Keratinocyte (primary cell): ENCODE results near the gene ELMO2. TPM values are rescaled to one million over a fixed set of nuclear protein-coding genes. Genes with fewer than 3 reads are reported as not detected.
"Not testable (repeated sequence)": the region's sequence is repeated elsewhere in the genome, so short reads cannot be mapped to it uniquely, and the experiment has no call there.

ENCODE experiments used
- DNase-seq: peaks from one replicate; pipeline ENCODE4 v3.0.0-alpha.2; 2011; ENCODE audit warnings: low read depth, missing footprints, low spot score
- FAIRE-seq: peaks from 2 replicates; lab custom pipeline; 2011; peaks lifted over from hg19 to GRCh38; lab: Jason Lieb, UNC
- H2AFZ ChIP-seq: 2 replicates; pipeline ENCODE4 v1.6.0; 2012; ENCODE audit warnings: low read length, control low read depth, inconsistent platforms; ENCODE audit not compliant: control insufficient read depth
- H3K27ac ChIP-seq: 2 replicates; pipeline ENCODE4 v1.5.1; 2011; ENCODE audit warnings: low read length; ENCODE audit not compliant: control insufficient read depth, insufficient read depth
- H3K27me3 ChIP-seq: 3 replicates; pipeline ENCODE4 v1.6.0; 2011; ENCODE audit warnings: low read length; ENCODE audit not compliant: control insufficient read depth, insufficient read depth; ENCODE audit errors: extremely low read depth
- H3K36me3 ChIP-seq, 2 experiments: 2 replicates in 1 of 2; 3 replicates in 1 of 2; pipeline ENCODE4 v1.5.1; 2011; ENCODE audit warnings: low read length in 2 of 2, mild to moderate bottlenecking in 1 of 2; ENCODE audit not compliant: control insufficient read depth in 2 of 2, insufficient read depth in 2 of 2; ENCODE audit errors: extremely low read depth in 1 of 2
- H3K4me1 ChIP-seq: 3 replicates; pipeline ENCODE4 v1.5.1; 2011; ENCODE audit warnings: low read length; ENCODE audit not compliant: control insufficient read depth, insufficient read depth; ENCODE audit errors: extremely low read depth
- H3K4me2 ChIP-seq: 3 replicates; pipeline ENCODE4 v1.6.0; 2011; ENCODE audit warnings: low read depth, low read length; ENCODE audit not compliant: control insufficient read depth, insufficient read depth; ENCODE audit errors: extremely low read depth
- H3K4me3 ChIP-seq, 3 experiments: fragments of 200-600 bp in 1 of 3; sonication (generic) in 1 of 3; 2 replicates in 2 of 3; 3 replicates in 1 of 3; pipeline ENCODE4 v1.5.1; 2011 to 2016; ENCODE audit warnings: low read length in 3 of 3, mild to moderate bottlenecking in 3 of 3, control low read depth in 2 of 3, inconsistent platforms in 1 of 3, low read depth in 1 of 3, mixed read lengths in 1 of 3, mixed run types in 1 of 3, moderate library complexity in 1 of 3; ENCODE audit not compliant: control insufficient read depth in 2 of 3, insufficient read depth in 2 of 3; ENCODE audit errors: extremely low read depth in 1 of 3
- H3K79me2 ChIP-seq: 2 replicates; pipeline ENCODE4 v1.6.0; 2012; ENCODE audit warnings: low read length; ENCODE audit not compliant: control insufficient read depth, insufficient read depth
- H3K9ac ChIP-seq: 3 replicates; pipeline ENCODE4 v1.6.0; 2011; ENCODE audit warnings: low read length; ENCODE audit not compliant: control insufficient read depth, insufficient read depth; ENCODE audit errors: extremely low read depth
- H3K9me1 ChIP-seq: 3 replicates; pipeline ENCODE4 v1.6.0; 2011; ENCODE audit warnings: low read length; ENCODE audit not compliant: control insufficient read depth, insufficient read depth; ENCODE audit errors: extremely low read depth
- H3K9me3 ChIP-seq: 2 replicates; pipeline ENCODE4 v1.5.1; 2012; ENCODE audit warnings: low read depth, low read length; ENCODE audit not compliant: control insufficient read depth
- H4K20me1 ChIP-seq: 3 replicates; pipeline ENCODE4 v1.6.0; 2011; ENCODE audit warnings: low read length; ENCODE audit not compliant: control insufficient read depth, insufficient read depth; ENCODE audit errors: extremely low read depth
- EZH2 ChIP-seq: IDR thresholded peaks from one replicate; pipeline ENCODE4 v1.6.1; 2012; ENCODE audit warnings: inconsistent platforms, mild to moderate bottlenecking, low read length, moderate library complexity
- dilution Hi-C: fragments of 300-500 bp; cut with MboI; formaldehyde crosslinking; loops from one replicate; pipeline ENCODE4 v1.7.0; 2020; ENCODE audit warnings: low sequenced_read_pairs; ENCODE audit not compliant: extremely low pct_ligation_motif_present
- polyA plus RNA-seq, 5 experiments: library from polyadenylated mRNA; depleted of rRNA in 3 of 5; stranded (reverse) in 3 of 5; stranded (forward) in 1 of 5; unstranded in 1 of 5; fragments of >200 nt; gene quantifications; 1 replicate in 1 of 5; 2 replicates in 3 of 5; 3 replicates in 1 of 5; pipeline versions ENCODE4 v1.2.1 to v1.2.3, GENCODE V29; 2011 to 2012; ENCODE audit warnings: missing spikeins in 2 of 5, low read depth in 1 of 5, low replicate concordance in 1 of 5
- TF ChIP-seq, protein P1 (sequence below), 3 experiments: IDR thresholded peaks in 1 of 3; conservative IDR thresholded peaks in 1 of 3; optimal IDR thresholded peaks in 1 of 3; 2 replicates in 2 of 3; 3 replicates in 1 of 3; pipeline versions ENCODE3 to v1.5.1; 2011; ENCODE audit warnings: low read length in 3 of 3, mild to moderate bottlenecking in 3 of 3, moderate library complexity in 2 of 3, control low read depth in 1 of 3, inconsistent platforms in 1 of 3; ENCODE audit not compliant: insufficient read depth in 2 of 3; ENCODE audit errors: extremely low read depth in 1 of 3

The ELMO2 gene
- polyA plus RNA-seq, 1 donor (not counting 4 experiments of a cell fraction or from before 2014, with no cell fraction given): 28.5 TPM

- TF ChIP-seq, protein P1, sequence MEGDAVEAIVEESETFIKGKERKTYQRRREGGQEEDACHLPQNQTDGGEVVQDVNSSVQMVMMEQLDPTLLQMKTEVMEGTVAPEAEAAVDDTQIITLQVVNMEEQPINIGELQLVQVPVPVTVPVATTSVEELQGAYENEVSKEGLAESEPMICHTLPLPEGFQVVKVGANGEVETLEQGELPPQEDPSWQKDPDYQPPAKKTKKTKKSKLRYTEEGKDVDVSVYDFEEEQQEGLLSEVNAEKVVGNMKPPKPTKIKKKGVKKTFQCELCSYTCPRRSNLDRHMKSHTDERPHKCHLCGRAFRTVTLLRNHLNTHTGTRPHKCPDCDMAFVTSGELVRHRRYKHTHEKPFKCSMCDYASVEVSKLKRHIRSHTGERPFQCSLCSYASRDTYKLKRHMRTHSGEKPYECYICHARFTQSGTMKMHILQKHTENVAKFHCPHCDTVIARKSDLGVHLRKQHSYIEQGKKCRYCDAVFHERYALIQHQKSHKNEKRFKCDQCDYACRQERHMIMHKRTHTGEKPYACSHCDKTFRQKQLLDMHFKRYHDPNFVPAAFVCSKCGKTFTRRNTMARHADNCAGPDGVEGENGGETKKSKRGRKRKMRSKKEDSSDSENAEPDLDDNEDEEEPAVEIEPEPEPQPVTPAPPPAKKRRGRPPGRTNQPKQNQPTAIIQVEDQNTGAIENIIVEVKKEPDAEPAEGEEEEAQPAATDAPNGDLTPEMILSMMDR (optimal IDR thresholded peaks at IDR 0.05 in 1 of 3, IDR thresholded peaks at IDR 0.05 in 1 of 3, conservative IDR thresholded peaks at IDR 0.05 in 1 of 3; ENCODE audit: extremely low read depth in 1 of 3, insufficient read depth in 2 of 3, low read length in 3 of 3): no peak
- no peak for TF ChIP-seq EZH2
- FAIRE-seq (no peak), DNase-seq (no peak)
- dilution Hi-C loops: no loop called here
- Histone ChIP-seq H2AFZ (no peak overlapping the region), H3K79me2 (no peaks in the 10 kb centered on the region), H3K4me2 (no peak overlapping the region), H3K36me3 (peaks cover 12 to 29% of the 10 kb centered on the region in 2 experiments), H3K27ac (no peak overlapping the region), H3K4me1 (no peaks in the 10 kb centered on the region), H3K9ac (no peak overlapping the region), H3K9me1 (no peaks in the 10 kb centered on the region), H4K20me1 (no peaks in the 10 kb centered on the region), H3K9me3 (no peaks in the 10 kb centered on the region), H3K4me3 (no peak overlapping the region), H3K27me3 (no peaks in the 10 kb centered on the region)
Observed at GRCh38 chr20:46388937-46389336, 17.5 kb downstream of the ELMO2 start.

DNA sequence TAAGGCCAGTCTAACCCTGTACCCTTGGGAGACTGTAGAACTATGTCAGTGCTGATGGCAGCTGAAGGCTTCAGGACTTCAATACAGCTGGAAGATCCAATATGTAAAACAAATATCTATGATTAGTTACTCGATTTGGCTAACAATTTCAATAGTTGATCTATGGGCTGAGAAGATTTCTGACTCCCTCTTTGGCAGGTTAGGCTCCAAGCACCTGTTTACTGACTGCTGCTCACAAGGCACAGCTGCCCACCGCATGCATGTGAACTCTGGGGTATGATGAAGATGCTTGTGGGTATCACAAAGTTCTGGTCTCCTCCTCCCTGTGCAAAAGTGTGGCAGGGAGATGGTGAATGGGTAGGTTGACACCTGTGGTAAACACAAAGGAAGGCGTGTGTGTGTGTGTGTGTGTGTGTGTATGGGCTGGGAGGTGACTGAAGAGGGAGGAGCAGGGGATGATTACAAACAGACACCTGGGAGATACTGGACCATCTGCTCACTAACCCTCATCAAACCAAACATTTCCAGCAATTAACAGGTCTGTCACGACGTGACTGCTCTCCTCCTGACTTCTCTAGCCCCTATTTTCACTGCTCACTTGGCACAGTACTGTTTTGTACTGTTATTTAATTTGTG is 18.1 kb downstream of the ELMO2 start:
- Histone ChIP-seq H3K79me2 (no peaks in the 10 kb centered on the region), H3K9me1 (no peaks in the 10 kb centered on the region), H3K4me3 (no peak overlapping the region), H3K27me3 (no peaks in the 10 kb centered on the region), H3K4me1 (no peaks in the 10 kb centered on the region), H3K9me3 (no peaks in the 10 kb centered on the region), H2AFZ (no peak overlapping the region), H3K27ac (no peak overlapping the region), H4K20me1 (no peaks in the 10 kb centered on the region), H3K9ac (no peak overlapping the region), H3K36me3 (peaks cover 13 to 28% of the 10 kb centered on the region in 2 experiments), H3K4me2 (no peak overlapping the region)
- TF ChIP-seq EZH2: no peak
- TF ChIP-seq, protein P1 (optimal IDR thresholded peaks at IDR 0.05 in 1 of 3, IDR thresholded peaks at IDR 0.05 in 1 of 3, conservative IDR thresholded peaks at IDR 0.05 in 1 of 3; ENCODE audit: extremely low read depth in 1 of 3, insufficient read depth in 2 of 3, low read length in 3 of 3): no peak
- no peak for FAIRE-seq
- dilution Hi-C loops: no loop called here
- DNase-seq: no peak

DNA sequence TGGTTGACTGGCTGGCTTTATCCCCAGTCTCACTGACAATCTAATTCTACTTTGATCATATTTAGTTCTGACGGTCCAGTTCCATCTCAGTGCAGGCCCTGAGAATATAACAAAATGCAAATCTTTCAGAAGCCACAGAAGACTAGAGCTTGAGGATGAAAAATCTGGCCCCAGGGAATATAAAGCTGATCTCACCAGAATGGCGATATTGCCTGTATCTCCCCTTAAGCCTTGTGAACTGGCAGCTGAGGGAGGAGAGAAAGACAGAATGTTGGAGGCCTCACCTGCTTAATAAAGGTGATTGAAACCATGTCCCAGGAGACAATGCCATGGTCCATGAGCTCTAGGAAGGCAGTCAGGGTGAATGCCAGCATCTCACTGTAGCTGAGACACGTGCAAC is 19.4 kb downstream of the ELMO2 start:
- H3K36me3 ChIP-seq: peaks cover 18 to 34% of the 10 kb centered on the region in 2 experiments
- H3K4me3 ChIP-seq, DNase-seq, H3K4me2 ChIP-seq, H3K27me3 ChIP-seq, H3K27ac ChIP-seq, H3K9me3 ChIP-seq, H2AFZ ChIP-seq, H3K9ac ChIP-seq, H3K4me1 ChIP-seq, H3K9me1 ChIP-seq, FAIRE-seq, H4K20me1 ChIP-seq, H3K79me2 ChIP-seq, dilution Hi-C loops: not testable (repeated sequence)
